GM23338 (cell line): ENCODE measurements around the gene PRELP. TPM values are rescaled to one million over a fixed set of nuclear protein-coding genes. Genes with fewer than 3 reads are reported as not detected.
A peak's percentile ranks its signal among the peaks of the same experiment; 100 is the strongest.

Experiments used
- ATAC-seq: fragments of 200-7000 bp; cut with Tn5 transposase; 3 replicates; pipeline ENCODE4 v1.9.1; 2020
- DNase-seq: peaks from one replicate; pipeline ENCODE4 v3.0.0-alpha.2; 2015; ENCODE audit warnings: low spot score
- H2AFZ ChIP-seq: fragments of 200-600 bp; sonication (generic); 2 replicates; pipeline ENCODE4 v1.8.0; 2016; ENCODE audit warnings: antibody characterized with exemption, mild to moderate bottlenecking, moderate library complexity
- H3F3A ChIP-seq: fragments of 200-600 bp; sonication (generic); replicated peaks from 2 replicates; pipeline ENCODE4 v1.8.0; 2017; ENCODE audit warnings: antibody characterized with exemption, mixed run types, low read depth
- H3K27ac ChIP-seq: fragments of 200-600 bp; sonication (generic); 2 replicates; pipeline ENCODE4 v1.6.1; 2016; ENCODE audit warnings: low read depth
- H3K27me3 ChIP-seq: fragments of 200-600 bp; sonication (generic); 2 replicates; pipeline ENCODE4 v1.8.0; 2016; ENCODE audit warnings: mild to moderate bottlenecking, mixed run types, moderate library complexity; ENCODE audit not compliant: insufficient read depth
- H3K36me3 ChIP-seq: fragments of 200-600 bp; sonication (generic); 2 replicates; pipeline ENCODE4 v1.8.0; 2016; ENCODE audit warnings: mild to moderate bottlenecking; ENCODE audit not compliant: insufficient read depth
- H3K4me1 ChIP-seq: fragments of 200-600 bp; sonication (generic); 2 replicates; pipeline ENCODE4 v1.8.0; 2016; ENCODE audit warnings: mild to moderate bottlenecking, moderate library complexity; ENCODE audit not compliant: insufficient read depth
- H3K4me2 ChIP-seq: fragments of 200-600 bp; sonication (generic); 2 replicates; pipeline ENCODE4 v1.7.1; 2017; ENCODE audit warnings: mixed run types
- H3K4me3 ChIP-seq: fragments of 200-600 bp; sonication (generic); 2 replicates; pipeline ENCODE4 v1.6.1; 2016; ENCODE audit warnings: mixed run types
- H3K79me2 ChIP-seq: fragments of 200-600 bp; sonication (generic); replicated peaks from 2 replicates; pipeline ENCODE4 v1.8.0; 2017; ENCODE audit warnings: mild to moderate bottlenecking; ENCODE audit not compliant: insufficient read depth
- H3K9me2 ChIP-seq: fragments of 200-600 bp; sonication (generic); 2 replicates; pipeline ENCODE4 v1.8.0; 2017; ENCODE audit not compliant: insufficient read depth
- H4K20me1 ChIP-seq: fragments of 200-600 bp; sonication (generic); replicated peaks from 2 replicates; pipeline ENCODE4 v1.8.0; 2017; ENCODE audit warnings: mild to moderate bottlenecking; ENCODE audit not compliant: insufficient read depth
- H3K27ac Mint-ChIP-seq: 2 replicates; pipeline ENCODE4 v1.8.0; 2020; ENCODE audit warnings: inconsistent platforms, mild to moderate bottlenecking, moderate library complexity, mixed read lengths
- H3K27me3 Mint-ChIP-seq: 3 replicates; pipeline ENCODE4 v1.8.0; 2022; ENCODE audit warnings: low read depth, mild to moderate bottlenecking, moderate library complexity, mixed read lengths, inconsistent platforms; ENCODE audit not compliant: insufficient read depth, poor library complexity
- H3K36me3 Mint-ChIP-seq: 3 replicates; pipeline ENCODE4 v1.8.0; 2021; ENCODE audit warnings: low read depth, mild to moderate bottlenecking, inconsistent platforms, moderate library complexity, mixed read lengths
- H3K4me1 Mint-ChIP-seq: 3 replicates; pipeline ENCODE4 v1.8.0; 2020; ENCODE audit warnings: mild to moderate bottlenecking, inconsistent platforms, mixed read lengths
- H3K4me3 Mint-ChIP-seq: 3 replicates; pipeline ENCODE4 v1.8.0; 2021; ENCODE audit warnings: moderate library complexity, mild to moderate bottlenecking, inconsistent platforms, mixed read lengths
- H3K9me3 Mint-ChIP-seq: 3 replicates; pipeline ENCODE4 v1.8.0; 2020; ENCODE audit warnings: moderate library complexity, mild to moderate bottlenecking, inconsistent platforms, mixed read lengths
- CTCF ChIP-seq, 2 experiments: fragments of 200-600 bp in 1 of 2; sonication (generic) in 1 of 2; conservative IDR thresholded peaks; 2 replicates each; pipeline versions ENCODE4 v1.5.1 to v1.6.1; 2016 to 2017; ENCODE audit warnings: antibody characterized with exemption in 2 of 2, low read depth in 2 of 2, mild to moderate bottlenecking in 2 of 2, moderate library complexity in 1 of 2
- EZH2 ChIP-seq: fragments of 200-600 bp; sonication (generic); IDR thresholded peaks from one replicate; pipeline ENCODE4 v1.8.0; 2017; ENCODE audit warnings: antibody characterized with exemption, mild to moderate bottlenecking, low read depth; ENCODE audit not compliant: unreplicated experiment
- JUNB ChIP-seq: IDR thresholded peaks from one replicate; pipeline ENCODE4 v1.6.1; 2016; ENCODE audit warnings: antibody characterized with exemption; ENCODE audit not compliant: unreplicated experiment
- POLR2AphosphoS5 ChIP-seq: IDR thresholded peaks from 2 replicates; pipeline ENCODE4 v1.6.1; 2016; ENCODE audit warnings: antibody characterized with exemption, low read depth
- REST ChIP-seq: IDR thresholded peaks from one replicate; pipeline ENCODE4 v1.6.1; 2018; ENCODE audit warnings: antibody characterized with exemption; ENCODE audit not compliant: unreplicated experiment
- ZNF331 ChIP-seq: fragments of 250-450 bp; sonication (Bioruptor Pico); IDR thresholded peaks from 2 replicates; pipeline ENCODE4 v1.5.0; 2020; ENCODE audit warnings: low read depth, mild to moderate bottlenecking, moderate library complexity
- ZNF462 ChIP-seq: fragments of 250-450 bp; sonication (Bioruptor Pico); IDR thresholded peaks from 2 replicates; pipeline ENCODE4 v1.5.0; 2020; ENCODE audit warnings: mild to moderate bottlenecking, moderate library complexity
- polyA plus RNA-seq: library from polyadenylated mRNA; unstranded; fragments of >200 nt; fragmentation: Nextera tagmentation; extraction: Ambion mirVana; gene quantifications from 2 replicates; pipeline ENCODE4 v1.2.1, GENCODE V29; 2016
- total RNA-seq: library from RNA; depleted of rRNA; stranded (reverse); fragments of >200 nt; shearing (Covaris generic); gene quantifications from 2 replicates; pipeline ENCODE4 v1.2.3, GENCODE V29; 2014

PRELP gene
- total and polyA plus RNA-seq, 2 experiments from 2014 or later: 0.03 TPM

DNA sequence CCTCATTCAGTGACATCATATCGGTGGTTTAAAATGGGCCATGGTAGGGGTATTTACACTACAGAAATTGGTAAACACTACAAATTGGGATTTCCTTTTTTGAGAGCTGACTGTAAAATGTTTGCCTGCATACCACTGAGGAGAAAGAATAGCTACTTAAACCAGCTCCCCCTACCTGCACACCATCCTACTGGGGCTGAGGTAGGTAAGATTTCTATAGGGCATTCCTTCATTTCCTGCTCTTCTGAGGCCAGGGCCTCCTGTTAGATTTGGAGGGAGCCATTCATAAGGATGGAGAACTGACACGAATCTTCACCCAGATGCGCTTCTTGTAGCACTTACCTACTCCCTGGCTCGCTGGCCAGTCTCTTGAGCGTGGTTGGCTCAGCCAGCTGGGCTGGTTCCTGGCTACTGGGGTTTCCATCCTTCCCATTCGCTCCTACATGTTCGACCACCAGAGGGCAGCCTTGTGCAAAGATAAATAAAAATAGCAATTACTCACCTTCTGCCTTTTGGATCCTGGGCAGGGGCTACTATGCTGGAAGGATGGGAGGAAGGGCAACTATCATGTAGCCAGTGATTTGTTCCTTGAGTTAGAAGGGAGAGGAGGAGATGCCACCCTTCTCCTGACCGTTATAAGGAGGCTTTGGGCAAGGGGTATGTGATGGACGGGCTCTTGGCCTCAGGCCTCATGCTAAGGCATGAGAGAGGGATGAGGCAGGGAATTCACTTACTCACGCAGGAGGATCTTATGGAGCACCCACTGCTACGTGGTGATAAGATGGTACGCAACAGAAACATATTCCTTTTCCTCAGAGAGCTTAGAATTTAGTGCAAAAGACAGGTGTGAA, 29.0 kb downstream of the PRELP start:
- peaks cover 35% of the 10 kb centered on the region for H3K4me1 Mint-ChIP-seq
- no peaks in the 10 kb centered on the region for H3K9me3 Mint-ChIP-seq
- peaks cover 8% of the 10 kb centered on the region for H3K27me3 Mint-ChIP-seq
- no peaks in the 10 kb centered on the region for H3K9me2 ChIP-seq
- no peaks in the 10 kb centered on the region for H3K36me3 Mint-ChIP-seq
- ATAC-seq (peak; percentile 88), DNase-seq (peak; percentile 95)
- H3K27ac Mint-ChIP-seq: no peak overlapping the region
- peak overlapping the region; percentile 42; the same call in 1 of the 2 replicates for H3K4me2 ChIP-seq
- H3K4me3 ChIP-seq: peak overlapping the region; percentile 13; the same call in 1 of the 2 replicates
- no peaks in the 10 kb centered on the region for H3K36me3 ChIP-seq
- no peaks in the 10 kb centered on the region for H3F3A ChIP-seq
- H3K27ac ChIP-seq: no peak overlapping the region
- H3K4me1 ChIP-seq: peaks cover 15% of the 10 kb centered on the region
- no peaks in the 10 kb centered on the region for H4K20me1 ChIP-seq
- no peak overlapping the region for H2AFZ ChIP-seq
- no peak overlapping the region for H3K4me3 Mint-ChIP-seq
- no peak for TF ChIP-seq REST
- peak; percentile 89 to 91 for TF ChIP-seq CTCF (conservative IDR thresholded peaks at IDR 0.05; ENCODE audit: low read depth in 2 of 2)
- H3K79me2 ChIP-seq: no peaks in the 10 kb centered on the region
- H3K27me3 ChIP-seq: no peaks in the 10 kb centered on the region

- no peak overlapping the region for H2AFZ ChIP-seq
- Mint-ChIP-seq H3K27ac (no peak overlapping the region), H3K36me3 (no peaks in the 10 kb centered on the region), H3K9me3 (no peaks in the 10 kb centered on the region), H3K4me3 (no peak overlapping the region; the same call in 2 of the 3 replicates), H3K4me1 (peaks cover 35% of the 10 kb centered on the region), H3K27me3 (peaks cover 8% of the 10 kb centered on the region)
- no peaks in the 10 kb centered on the region for H3K79me2 ChIP-seq
- no peak overlapping the region for H3K4me3 ChIP-seq
- no peak for DNase-seq
- no peak overlapping the region for H3K27ac ChIP-seq
- no peaks in the 10 kb centered on the region for H4K20me1 ChIP-seq
- no peaks in the 10 kb centered on the region for H3K9me2 ChIP-seq
- no peaks in the 10 kb centered on the region for H3K27me3 ChIP-seq
- no peaks in the 10 kb centered on the region for H3F3A ChIP-seq
- H3K36me3 ChIP-seq: no peaks in the 10 kb centered on the region
- no peak overlapping the region for H3K4me2 ChIP-seq
- peaks cover 15% of the 10 kb centered on the region for H3K4me1 ChIP-seq
- no peak for ATAC-seq
- no peak for TF ChIP-seq EZH2
- no peak for TF ChIP-seq POLR2AphosphoS5
- TF ChIP-seq JUNB: no peak
- no peak for TF ChIP-seq ZNF462 (CRISPR knock-in tag)
- no peak for TF ChIP-seq ZNF331 (CRISPR knock-in tag)
Observed at GRCh38 chr1:203505526-203506204, 30.1 kb downstream of the PRELP start.
